ENCODE results near the gene KRTAP19-7.

- TF ChIP-seq EZH2 (IDR thresholded peaks at IDR 0.05; ENCODE audit: borderline replicate concordance, low read length): no peak
- TF ChIP-seq CTCF (conservative IDR thresholded peaks at IDR 0.05 in 1 of 2, IDR thresholded peaks at IDR 0.05 in 1 of 2; ENCODE audit: extremely low read depth in 1 of 2, insufficient read depth in 1 of 2, low read depth in 1 of 2, low read length in 2 of 2): no peak
Measured at GRCh38 chr21:30561264-30561895, at the start of gene KRTAP19-7.
